GM21717 (cell line): ENCODE measurements around the gene LAIR1.
"Not testable (repeated sequence)": the region's sequence is repeated elsewhere in the genome, so short reads cannot be mapped to it uniquely, and the experiment has no call there.

Experiments used
- ATAC-seq: cut with Tn5 transposase; IDR thresholded peaks from one replicate; pipeline ENCODE4 v1.9.1; 2021; ENCODE audit warnings: mild to moderate bottlenecking, moderate library complexity; ENCODE audit not compliant: unreplicated experiment

The LAIR1 gene

DNA sequence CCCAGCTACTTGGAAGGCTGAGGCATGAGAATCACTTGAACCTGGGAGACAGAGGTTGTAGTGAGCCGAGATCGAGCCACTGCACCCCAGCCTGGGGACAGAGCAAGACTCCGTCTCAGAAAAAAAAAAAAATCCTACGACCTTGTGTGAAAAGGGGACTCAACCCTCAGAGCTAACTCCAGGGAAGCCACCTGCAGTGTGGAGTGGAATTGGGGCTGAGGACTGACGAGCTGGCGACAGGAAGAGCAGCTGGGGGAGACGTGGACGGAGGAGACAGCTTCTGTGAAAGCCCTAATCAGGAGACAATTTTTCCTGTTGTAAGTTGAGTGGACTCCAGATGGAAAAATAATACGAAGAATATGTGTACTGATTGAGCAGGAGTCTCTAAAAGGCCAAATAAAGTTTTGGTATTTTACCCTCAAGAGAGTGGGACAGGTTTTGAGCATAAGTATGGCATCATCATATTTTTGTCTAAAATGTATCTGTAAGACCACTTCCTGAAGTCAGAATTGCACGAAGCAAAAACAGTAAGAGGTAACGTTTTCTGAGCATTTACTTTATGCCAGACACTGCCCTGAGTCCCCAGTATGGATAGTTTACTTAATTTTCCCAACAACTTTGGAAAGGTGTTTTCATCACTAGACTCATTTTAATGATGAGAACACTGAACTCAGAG lies 12.0 kb upstream of the LAIR1 start:
- no peak for ATAC-seq

DNA sequence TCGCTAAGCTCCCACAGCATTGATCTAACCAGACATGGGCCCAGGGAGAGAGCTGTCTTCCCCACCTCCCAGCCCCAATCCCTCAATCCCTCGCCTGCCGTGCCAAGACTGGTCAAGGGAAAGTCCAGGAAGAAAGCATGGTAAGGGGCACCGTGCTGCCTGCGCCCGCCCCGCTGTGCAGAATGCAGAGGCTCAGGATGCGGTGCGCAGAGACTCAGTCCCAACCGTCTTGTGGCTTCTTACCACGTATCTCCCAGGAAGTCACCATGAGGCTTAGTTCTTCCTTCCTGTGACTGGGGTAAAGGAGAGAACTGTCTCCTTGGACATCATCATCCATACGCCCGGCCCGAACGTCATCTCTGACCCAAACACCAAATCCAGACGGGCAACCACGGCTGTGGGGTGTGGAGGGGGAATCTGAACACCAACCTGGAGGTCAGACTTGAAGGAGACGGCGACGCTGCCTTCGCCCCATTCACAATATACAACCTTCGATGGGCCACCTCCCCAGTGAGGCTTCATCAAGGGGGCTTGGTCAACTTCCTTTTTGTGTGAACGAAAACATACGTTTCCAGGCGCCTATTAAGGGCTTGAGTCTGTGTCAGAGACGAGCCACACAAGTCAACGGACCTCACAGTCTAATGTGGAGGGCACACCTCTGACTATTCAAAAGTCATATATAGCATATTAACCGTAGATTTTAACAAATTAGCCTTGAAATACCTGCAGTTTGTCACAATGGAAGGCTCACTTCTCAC lies 10.6 kb upstream of the LAIR1 start:
- not testable (repeated sequence) for ATAC-seq

DNA sequence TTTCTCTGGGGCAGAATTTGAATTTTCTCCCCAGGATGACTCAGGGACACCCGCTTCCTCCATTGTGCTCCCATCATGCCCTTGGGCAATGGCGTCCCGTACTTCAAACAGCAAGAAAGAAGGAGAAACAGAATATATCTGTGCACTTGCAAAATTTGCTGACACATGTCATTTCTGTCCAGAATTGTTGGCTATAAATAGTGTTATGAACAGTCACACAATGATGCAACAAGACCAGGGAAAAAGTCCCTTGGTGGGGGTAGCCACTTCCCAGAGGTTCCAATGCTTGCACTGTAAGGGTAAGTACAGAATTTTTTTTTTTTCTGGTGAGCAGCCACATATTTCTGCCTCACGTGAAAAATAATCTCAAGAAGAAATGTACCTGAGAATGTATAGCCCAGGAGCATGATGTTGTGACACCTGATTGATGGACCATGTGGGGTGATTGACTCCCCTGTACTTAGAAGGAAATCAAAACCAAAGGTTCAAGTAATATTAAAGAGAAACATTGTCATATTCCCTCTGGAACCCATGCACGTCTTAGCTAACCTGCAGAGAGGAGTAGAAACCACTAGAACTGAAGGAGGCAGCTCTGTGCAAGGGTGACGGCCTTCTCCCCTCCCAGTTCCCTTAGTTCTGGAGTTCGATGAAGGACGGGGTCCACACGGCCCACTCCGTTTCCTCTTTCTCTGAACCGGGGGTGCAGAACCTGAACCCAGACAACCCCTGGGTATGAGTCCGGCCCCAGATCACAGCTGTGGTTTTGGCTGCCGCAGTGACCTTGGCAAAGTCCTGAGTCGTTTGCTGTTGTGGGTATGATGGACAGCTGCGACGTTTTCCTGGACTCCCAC lies 9.3 kb upstream of the LAIR1 start:
- no peak for ATAC-seq

DNA sequence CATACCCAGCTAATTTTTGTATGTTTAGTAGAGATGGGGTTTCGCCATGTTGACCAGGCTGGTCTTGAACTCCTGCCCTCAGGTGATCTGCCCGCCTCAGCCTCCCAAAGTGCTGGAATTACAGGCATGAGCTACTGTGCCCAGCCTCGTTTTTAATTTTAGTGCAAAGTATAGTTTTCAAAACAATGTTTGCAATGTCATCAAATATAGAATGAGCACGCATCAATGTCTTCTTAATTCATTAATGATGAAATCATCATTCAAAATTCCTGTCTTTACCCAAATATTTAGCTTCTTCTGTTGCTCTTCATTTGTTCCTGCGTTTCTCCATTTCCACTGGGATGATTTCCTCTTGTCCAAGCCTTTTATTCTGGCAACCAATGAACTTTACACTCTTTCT lies 6.7 kb upstream of the LAIR1 start:
- not testable (repeated sequence) for ATAC-seq

DNA sequence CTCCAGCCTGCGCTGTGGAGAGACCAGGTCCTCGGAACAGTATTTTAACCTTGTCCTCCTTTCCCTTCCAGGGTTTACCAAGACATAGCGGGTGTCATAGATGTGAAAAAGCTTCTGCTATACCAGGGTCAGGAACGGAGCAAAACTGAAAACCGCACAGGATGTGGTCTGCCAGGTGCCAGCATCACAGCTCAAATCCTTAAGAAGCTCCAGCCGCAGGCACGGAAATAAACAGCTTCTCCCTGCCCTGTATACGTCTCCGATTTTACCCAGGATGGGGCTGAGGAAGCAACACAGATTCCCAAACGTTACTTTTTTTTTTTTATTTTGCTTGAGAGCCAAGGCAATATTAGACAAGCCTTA lies 5.7 kb upstream of the LAIR1 start:
- ATAC-seq = not testable (repeated sequence)

DNA sequence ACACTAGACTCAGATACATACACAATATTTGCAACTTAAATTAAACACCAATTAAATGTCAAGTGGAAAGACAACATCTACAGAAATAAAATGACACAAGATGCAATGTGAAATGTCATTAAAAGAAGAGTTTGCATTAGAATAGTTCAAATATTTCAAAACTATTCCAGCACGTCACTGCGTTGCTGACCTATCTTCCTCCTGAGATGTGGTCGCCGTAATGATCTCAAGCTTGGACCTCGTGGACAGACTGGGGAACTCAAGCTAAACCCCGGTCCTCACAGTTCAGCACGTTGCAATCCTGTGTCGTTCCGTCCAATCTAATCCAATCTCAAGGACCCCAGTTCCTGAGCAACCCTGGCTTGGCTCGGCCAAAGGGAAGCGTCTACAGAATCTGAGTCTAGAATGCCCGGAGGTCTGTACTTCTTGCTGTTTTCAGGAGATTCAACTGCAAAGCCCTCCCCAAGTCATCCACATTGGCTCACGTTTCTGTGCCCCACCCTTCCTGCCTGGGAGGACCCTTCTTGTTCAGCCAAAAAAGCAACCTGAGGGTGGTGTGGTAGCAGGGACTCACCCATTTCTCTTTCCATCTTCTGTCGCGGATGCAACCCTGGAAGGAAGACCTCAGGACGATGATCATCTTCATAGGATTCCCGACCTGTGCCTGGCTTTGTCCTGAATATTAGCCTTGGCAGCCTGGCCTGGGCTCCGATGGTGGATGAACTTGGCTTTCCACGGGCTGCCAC lies 5.1 kb upstream of the LAIR1 start:
- not testable (repeated sequence) for ATAC-seq

DNA sequence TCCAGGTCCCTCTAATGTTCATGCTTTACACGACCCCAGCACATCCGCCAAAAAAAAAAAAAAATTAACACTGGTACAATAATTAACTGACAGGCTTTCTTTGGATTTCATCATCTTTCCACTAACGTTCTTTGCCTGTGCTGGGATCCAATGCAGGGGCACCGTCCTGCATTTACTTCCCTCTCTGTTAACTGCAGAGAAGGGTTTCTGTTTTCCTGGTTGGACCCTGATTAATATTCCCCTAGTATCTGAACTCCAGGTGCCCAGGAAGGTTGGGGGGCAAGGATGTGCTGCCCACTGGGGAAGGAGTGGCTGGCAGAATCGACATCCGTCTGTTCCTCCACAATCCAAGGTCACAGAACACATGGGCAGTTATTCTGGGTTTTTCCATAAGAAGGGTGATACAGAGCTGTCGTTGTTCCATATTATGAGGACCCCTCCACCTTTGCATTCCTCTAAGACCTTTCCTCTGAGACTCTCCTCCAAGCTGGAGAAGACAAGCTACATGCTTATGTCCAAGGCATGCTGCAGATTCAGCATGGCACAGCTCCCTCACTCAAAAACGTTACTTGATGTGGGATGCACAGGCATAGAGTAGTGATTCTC lies 4.5 kb upstream of the LAIR1 start:
- no peak for ATAC-seq

DNA sequence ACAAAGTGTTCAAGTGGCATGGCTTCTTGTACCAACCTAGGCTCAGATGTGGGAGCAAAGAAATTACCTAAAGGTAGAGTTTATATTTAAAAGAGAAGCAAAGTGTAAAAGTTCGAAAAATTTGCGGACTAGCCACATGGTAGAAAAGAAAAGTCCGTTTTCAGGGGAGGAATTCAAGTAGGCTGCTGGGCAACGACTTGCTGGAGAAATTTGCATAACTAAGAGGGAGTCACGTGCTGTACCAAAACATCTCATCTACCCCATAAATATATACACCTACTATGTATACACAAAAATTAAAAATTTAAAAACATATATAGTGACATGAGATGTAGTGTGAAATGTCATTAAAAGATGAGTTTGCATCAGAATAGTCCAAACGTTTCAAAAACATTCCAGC lies 2.1 kb upstream of the LAIR1 start:
- no peak for ATAC-seq

DNA sequence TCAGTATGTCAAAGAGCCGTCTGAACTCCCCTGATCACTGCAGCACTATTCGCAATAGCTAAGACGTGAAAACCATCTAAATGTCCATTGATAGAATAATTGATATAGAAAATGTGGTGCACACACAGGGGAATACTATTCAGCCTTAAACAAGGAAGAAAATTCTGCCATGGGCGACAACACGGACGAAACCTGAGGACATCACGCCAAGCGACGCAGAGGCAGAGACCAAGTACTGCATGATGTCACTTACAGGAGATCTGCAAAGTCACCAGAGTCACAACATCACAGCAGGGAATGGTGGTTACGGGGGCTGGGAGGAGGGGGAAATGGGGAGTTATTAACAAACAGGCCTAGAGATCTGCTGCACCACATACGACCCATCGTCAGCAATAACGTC lies 1.1 kb upstream of the LAIR1 start:
- not testable (repeated sequence) for ATAC-seq

DNA sequence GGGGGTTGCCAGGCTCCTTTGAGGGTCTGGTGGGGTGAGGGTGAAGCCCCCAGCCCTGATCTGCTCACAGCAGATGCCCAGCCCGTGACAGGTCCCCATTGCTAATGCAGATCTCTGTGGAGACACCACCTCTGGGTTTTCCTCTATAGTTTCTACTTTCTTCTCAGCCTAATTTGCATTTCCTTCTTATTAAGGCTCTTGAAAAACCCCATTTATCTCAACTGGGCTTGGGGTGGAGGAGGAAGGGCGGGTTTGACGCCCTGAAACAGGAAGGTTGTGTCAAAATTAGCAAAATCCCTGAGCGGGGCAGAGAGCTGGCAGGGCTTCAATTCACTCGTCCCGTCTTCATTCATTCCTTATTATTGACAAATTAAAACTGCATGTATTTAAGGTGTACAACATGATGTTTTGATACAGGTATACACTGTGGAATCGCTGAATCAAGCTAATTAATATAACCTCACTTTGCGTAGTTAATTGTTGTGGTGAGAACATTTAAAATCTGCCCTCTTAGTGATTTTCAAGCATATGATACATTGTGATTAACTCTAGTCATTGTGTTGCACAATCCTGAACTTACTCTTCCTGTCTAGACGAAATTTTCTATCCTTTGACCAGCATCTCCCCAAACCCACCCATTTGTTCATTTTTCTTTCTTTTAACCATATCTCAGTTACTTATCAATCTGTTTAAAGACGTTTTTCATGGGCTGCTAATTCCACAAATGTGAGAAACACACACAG lies 2.9 kb downstream of the LAIR1 start:
- ATAC-seq = not testable (repeated sequence)

DNA sequence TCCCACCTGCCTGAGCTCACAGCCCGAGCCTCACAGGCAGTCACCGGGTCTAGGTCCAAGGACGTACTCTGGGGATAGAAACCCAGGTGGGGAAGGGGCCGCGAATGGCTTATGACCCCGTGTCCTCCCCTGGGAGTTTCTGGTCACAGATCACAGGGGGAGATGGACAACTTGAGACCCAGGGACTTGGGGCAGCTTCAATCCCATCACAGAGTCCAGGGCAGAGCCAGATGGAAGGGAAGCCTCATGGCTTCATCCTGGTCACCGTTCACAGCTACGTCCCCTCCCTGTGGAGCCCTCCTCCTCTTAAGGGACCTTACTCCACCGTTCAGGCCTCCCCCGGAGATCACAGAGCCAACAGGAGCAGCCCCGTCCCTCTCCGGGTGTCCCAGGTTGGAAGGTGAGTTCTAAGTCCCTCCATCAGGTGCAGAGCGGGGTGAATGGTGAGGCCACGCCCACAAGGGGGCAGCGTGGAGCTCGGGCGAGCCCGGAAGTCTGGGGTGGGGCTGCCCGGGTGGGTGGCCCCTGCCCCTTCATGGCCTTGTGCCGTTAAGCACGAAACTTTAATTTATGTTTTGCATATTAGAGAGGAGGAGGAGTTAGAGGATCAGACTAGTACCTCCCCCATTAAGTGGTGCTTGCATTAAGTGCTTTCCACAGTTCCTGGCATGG lies 5.4 kb downstream of the LAIR1 start:
- ATAC-seq = not testable (repeated sequence)

DNA sequence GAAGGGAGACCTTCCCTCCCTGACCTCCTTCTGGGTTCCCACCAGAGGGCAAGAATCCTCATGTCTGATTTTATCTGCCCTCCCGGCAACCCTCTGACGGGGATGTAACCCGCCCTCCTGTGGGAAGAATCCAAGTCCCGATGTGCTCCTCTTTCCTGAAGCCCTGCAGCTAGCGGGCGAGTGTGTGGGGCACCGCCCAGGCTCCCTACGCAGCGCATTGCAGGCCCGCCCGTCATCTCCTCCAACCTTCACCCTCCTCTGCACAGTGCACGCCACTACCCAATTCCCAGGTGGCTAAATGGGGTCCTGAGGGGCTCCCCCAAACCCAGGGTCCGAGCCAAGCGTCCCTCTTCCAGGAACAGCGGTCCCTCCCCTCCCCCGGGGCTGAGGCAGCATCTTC lies 7.3 kb downstream of the LAIR1 start:
- ATAC-seq = no peak

DNA sequence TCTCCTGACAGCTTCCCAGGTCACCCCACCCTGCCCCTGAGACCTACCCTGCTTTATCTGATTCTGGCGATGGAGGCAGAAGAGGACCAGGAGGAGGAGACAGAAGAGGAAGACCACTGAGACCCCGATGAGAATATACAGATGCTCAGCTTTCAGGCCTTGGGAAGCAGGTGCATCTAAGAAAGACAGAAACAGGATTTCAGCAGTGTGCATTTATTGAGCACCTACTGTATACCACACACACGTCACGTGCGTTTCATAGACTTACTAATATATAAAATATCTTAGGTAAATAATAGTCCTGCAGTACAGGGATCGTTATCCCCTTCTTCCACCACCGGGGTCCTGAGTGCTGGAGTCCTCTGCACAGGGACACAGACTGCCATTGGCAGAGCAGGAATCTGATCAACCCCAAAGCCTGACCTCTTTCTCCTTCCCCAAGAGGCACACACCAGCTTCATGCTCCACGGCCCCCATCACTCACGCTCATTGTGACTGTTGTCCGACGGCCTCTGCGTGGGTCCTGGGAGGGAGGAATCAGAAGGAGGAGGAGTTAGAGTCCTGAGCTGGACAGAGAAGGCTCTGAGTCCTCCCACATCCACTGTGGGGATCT lies 8.2 kb downstream of the LAIR1 start:
- ATAC-seq = no peak

DNA sequence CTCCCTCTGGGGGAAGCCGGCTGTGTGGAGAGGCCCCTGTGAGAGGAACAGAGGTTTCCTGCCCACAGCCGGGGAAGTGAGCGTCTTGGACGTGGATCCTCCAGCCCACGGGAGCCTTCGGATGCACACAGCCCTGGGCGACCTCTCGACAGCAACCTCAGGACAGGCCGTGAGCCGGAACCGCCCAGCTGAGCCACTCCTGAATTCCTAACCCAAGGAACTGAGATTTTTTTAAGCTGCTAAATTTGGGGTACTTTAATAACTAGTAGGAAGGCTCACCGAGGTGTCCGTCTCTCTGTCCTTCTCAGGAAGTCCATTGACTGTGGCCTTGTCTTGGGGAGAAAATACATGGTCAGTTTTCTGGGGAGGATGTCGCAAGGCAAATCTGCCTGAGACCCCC lies 9.1 kb downstream of the LAIR1 start:
- no peak for ATAC-seq

DNA sequence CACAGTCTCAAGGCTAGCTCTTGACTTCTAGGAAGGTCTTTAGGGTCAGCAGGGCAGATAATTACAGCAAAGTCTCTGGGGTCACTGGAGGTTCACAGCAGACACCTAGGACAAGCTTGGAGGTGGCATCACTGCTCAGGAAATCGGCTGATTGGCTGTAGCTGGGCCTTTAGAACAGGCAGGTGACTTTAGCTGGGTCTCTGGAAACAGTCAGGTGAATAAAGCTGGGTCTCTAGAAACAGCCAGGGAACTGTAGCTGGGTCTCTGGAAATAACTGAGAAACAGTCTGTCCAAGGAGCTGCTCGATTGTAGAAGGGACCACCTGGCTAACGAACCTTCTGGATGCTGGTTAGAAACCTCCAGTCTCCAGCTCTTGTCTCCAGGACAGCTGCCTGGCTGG lies 10.0 kb downstream of the LAIR1 start:
- no peak for ATAC-seq

DNA sequence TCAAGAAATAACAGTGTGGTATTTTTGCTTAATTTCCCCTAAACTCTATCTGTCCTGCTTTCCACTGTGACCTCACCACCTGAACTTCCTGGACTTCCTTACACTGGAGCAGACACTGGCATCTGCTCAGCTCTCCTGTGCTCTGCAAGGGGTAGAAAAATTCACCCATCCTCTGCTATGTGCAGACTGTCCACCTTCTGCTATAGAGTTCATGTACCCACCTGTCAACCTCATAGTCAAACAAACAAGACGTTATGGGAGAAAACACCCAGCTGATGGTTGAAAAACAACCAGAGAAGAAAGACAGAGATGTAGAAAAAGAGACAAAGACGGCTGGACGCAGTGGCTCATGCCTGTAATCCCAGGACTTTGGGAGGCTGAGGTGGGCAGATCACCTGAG lies 12.2 kb downstream of the LAIR1 start:
- no peak for ATAC-seq

DNA sequence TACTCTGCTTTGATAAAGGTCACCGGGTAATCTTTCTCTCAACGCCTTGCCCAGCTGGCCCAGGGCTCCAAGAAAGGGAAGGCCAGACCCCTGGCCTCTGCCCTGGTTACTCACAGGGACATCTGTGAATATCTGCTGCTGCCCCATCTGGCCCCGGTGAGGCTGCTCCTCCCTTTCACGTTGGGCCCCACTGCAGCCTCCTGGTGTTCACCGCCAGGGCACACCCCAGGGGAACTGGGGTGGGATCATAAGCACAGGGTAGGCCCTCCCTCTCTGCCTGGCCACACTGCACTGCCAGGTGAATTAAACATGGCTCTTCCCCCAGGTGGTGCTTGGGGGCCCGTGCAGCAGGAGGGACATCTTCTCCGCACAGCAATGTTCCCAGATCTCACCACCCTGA lies 12.7 kb downstream of the LAIR1 start:
- no peak for ATAC-seq

DNA sequence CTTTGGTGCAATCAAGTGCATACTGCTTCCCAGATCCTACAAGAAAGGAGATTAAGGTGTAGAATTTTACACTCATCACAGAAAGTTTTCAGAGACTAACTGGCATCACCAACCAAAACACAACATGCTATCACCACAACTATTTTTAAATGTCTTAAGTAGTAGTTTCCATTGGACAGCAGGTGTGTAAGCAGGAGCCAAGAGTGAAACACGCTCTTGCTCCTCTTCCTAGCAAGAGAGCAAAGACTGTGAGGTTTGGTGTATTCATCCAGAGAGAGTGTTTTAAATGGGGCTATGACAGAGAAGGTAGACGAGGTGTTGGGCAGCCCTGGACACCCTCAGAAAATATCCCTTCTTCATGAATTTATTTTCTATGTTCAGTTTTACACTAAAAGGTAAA lies 13.3 kb downstream of the LAIR1 start:
- ATAC-seq = no peak

DNA sequence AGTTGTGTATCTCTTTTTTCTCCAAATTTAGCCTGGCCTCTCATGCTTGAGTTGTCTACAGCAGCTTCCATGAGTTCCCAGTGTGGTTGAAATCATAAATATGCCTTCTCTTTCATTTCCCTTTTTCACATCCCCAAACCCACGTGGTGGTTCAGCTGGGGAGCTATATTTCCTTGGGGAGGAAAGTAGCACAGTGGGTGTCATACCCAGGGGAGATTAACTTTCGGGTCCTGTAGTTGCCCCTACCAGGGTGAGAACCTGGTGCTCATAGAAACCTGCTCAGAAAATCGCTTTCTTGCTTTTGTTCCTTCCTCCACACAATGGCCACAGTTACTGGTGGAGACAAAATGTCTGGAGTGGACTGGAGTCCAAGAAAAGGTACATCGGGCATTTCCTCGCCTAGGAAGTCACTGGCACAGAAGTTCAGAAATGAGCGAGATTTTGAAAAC lies 18.8 kb downstream of the LAIR1 start:
- ATAC-seq = no peak
